PFSK-1 (cell line): Measurements from ENCODE around the gene RPP25.

ENCODE experiments used
- FOXP2 ChIP-seq: optimal IDR thresholded peaks from 2 replicates; pipeline ENCODE3; 2011; ENCODE audit warnings: borderline replicate concordance, control low read depth, inconsistent platforms; ENCODE audit not compliant: insufficient read depth; ENCODE audit errors: extremely low read length, extremely low read depth
- POLR2AphosphoS5 ChIP-seq: IDR thresholded peaks from 2 replicates; pipeline ENCODE4 v1.6.1; 2012; ENCODE audit warnings: low read depth, mild to moderate bottlenecking, control low read depth, low read length, moderate library complexity
- SIN3A ChIP-seq: IDR thresholded peaks from 2 replicates; pipeline ENCODE4 v1.6.1; 2012; ENCODE audit warnings: mild to moderate bottlenecking, low read length, moderate library complexity, borderline replicate concordance; ENCODE audit not compliant: insufficient read depth
- TAF1 ChIP-seq: IDR thresholded peaks from 2 replicates; pipeline ENCODE4 v1.6.1; 2012; ENCODE audit warnings: low read length, control low read depth, borderline replicate concordance; ENCODE audit not compliant: insufficient read depth
- TF ChIP-seq, protein P1 (sequence below), 2 experiments: IDR thresholded peaks; 2 replicates each; pipeline versions ENCODE4 v1.6.1 to v1.8.0; 2011 to 2012; ENCODE audit warnings: low read depth in 2 of 2, low read length in 2 of 2, control low read depth in 1 of 2, inconsistent platforms in 1 of 2, mild to moderate bottlenecking in 1 of 2, moderate library complexity in 1 of 2; ENCODE audit not compliant: insufficient read depth in 1 of 2

DNA sequence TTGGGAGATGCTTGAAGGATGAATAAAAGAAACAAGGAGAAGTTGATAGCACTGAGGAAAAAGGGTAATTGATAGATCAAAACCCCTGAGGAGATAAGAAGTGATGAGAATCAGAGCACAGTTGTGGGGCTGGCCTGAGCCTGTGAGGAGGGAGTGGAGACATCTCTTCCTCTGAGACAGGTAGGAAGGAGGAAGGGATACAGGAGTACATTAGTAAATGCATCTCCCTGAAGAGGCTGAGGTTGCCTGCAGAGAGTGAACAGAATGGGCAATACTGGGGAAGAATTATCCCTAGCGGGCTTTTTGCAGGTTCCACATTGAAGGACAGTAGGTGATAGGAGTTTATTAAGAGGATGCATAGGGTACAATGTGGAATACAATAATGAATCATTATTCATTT, 21.5 kb upstream of the RPP25 start:
- TF ChIP-seq POLR2AphosphoS5 = no peak
- no peak for TF ChIP-seq SIN3A
- TF ChIP-seq, protein P1, sequence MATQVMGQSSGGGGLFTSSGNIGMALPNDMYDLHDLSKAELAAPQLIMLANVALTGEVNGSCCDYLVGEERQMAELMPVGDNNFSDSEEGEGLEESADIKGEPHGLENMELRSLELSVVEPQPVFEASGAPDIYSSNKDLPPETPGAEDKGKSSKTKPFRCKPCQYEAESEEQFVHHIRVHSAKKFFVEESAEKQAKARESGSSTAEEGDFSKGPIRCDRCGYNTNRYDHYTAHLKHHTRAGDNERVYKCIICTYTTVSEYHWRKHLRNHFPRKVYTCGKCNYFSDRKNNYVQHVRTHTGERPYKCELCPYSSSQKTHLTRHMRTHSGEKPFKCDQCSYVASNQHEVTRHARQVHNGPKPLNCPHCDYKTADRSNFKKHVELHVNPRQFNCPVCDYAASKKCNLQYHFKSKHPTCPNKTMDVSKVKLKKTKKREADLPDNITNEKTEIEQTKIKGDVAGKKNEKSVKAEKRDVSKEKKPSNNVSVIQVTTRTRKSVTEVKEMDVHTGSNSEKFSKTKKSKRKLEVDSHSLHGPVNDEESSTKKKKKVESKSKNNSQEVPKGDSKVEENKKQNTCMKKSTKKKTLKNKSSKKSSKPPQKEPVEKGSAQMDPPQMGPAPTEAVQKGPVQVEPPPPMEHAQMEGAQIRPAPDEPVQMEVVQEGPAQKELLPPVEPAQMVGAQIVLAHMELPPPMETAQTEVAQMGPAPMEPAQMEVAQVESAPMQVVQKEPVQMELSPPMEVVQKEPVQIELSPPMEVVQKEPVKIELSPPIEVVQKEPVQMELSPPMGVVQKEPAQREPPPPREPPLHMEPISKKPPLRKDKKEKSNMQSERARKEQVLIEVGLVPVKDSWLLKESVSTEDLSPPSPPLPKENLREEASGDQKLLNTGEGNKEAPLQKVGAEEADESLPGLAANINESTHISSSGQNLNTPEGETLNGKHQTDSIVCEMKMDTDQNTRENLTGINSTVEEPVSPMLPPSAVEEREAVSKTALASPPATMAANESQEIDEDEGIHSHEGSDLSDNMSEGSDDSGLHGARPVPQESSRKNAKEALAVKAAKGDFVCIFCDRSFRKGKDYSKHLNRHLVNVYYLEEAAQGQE (IDR thresholded peaks at IDR 0.05; ENCODE audit: insufficient read depth in 1 of 2, low read depth in 2 of 2, low read length in 2 of 2) = no peak
- no peak for TF ChIP-seq TAF1
- no peak for TF ChIP-seq FOXP2
